LNCaP clone FGC (cell line): ENCODE results near the gene ATG9A.

Experiments
- DNase-seq: peaks from one replicate; pipeline ENCODE4 v3.0.0-alpha.2; 2011; ENCODE audit warnings: low read depth
- H3K4me3 ChIP-seq: 2 replicates; pipeline ENCODE4 v1.5.1; 2011; ENCODE audit warnings: mild to moderate bottlenecking, low read depth, low read length, control low read depth
- TF ChIP-seq, protein P1 (sequence below): IDR thresholded peaks from 2 replicates; pipeline ENCODE4 v1.5.1; 2012; ENCODE audit warnings: mild to moderate bottlenecking; ENCODE audit not compliant: control insufficient read depth, insufficient read depth; ENCODE audit errors: extremely low read depth

ATG9A gene, protein sequence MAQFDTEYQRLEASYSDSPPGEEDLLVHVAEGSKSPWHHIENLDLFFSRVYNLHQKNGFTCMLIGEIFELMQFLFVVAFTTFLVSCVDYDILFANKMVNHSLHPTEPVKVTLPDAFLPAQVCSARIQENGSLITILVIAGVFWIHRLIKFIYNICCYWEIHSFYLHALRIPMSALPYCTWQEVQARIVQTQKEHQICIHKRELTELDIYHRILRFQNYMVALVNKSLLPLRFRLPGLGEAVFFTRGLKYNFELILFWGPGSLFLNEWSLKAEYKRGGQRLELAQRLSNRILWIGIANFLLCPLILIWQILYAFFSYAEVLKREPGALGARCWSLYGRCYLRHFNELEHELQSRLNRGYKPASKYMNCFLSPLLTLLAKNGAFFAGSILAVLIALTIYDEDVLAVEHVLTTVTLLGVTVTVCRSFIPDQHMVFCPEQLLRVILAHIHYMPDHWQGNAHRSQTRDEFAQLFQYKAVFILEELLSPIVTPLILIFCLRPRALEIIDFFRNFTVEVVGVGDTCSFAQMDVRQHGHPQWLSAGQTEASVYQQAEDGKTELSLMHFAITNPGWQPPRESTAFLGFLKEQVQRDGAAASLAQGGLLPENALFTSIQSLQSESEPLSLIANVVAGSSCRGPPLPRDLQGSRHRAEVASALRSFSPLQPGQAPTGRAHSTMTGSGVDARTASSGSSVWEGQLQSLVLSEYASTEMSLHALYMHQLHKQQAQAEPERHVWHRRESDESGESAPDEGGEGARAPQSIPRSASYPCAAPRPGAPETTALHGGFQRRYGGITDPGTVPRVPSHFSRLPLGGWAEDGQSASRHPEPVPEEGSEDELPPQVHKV

GRCh38 chr2:219229305-219230058, at the start of gene ATG9A, which contains the start of gene ANKZF1:
TSS of gene ATG9A (minus strand) at chr2:219229636. CDS start at chr2:219228024, 1,612 bp downstream.
TSS of gene ANKZF1 (plus strand) at chr2:219229806. CDS start at chr2:219230258, 452 bp downstream.
- TF ChIP-seq, protein P1, sequence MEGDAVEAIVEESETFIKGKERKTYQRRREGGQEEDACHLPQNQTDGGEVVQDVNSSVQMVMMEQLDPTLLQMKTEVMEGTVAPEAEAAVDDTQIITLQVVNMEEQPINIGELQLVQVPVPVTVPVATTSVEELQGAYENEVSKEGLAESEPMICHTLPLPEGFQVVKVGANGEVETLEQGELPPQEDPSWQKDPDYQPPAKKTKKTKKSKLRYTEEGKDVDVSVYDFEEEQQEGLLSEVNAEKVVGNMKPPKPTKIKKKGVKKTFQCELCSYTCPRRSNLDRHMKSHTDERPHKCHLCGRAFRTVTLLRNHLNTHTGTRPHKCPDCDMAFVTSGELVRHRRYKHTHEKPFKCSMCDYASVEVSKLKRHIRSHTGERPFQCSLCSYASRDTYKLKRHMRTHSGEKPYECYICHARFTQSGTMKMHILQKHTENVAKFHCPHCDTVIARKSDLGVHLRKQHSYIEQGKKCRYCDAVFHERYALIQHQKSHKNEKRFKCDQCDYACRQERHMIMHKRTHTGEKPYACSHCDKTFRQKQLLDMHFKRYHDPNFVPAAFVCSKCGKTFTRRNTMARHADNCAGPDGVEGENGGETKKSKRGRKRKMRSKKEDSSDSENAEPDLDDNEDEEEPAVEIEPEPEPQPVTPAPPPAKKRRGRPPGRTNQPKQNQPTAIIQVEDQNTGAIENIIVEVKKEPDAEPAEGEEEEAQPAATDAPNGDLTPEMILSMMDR: no peak
- DNase-seq: peak; percentile 96
- peak within 1 kb of the TSS; percentile 77 for H3K4me3 ChIP-seq

DNA sequence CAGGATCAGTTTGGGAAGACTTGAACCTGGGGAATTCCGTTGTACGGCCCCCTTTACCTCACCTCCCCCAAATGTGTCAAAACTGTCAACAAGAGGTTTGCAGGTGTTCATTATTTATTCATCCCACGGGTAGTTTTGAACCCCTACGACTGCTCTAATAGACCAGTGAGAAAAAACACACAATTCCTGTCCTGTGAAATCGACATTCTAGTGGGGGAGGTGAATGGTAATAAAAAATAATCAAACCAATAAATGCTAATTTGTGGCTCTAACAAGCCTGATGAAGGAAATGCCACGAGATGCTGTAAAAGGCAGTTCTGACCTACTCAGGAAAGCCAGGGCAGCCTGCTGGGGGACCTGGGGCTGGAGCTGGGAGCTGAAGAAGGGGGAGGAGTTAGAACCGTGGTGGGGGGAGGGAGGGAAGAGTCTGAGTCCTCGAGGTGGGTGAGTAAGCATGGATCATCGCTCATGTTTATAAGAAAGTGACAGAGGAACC, 49.3 kb upstream of the ATG9A start:
- TF ChIP-seq, protein P1: no peak

DNA sequence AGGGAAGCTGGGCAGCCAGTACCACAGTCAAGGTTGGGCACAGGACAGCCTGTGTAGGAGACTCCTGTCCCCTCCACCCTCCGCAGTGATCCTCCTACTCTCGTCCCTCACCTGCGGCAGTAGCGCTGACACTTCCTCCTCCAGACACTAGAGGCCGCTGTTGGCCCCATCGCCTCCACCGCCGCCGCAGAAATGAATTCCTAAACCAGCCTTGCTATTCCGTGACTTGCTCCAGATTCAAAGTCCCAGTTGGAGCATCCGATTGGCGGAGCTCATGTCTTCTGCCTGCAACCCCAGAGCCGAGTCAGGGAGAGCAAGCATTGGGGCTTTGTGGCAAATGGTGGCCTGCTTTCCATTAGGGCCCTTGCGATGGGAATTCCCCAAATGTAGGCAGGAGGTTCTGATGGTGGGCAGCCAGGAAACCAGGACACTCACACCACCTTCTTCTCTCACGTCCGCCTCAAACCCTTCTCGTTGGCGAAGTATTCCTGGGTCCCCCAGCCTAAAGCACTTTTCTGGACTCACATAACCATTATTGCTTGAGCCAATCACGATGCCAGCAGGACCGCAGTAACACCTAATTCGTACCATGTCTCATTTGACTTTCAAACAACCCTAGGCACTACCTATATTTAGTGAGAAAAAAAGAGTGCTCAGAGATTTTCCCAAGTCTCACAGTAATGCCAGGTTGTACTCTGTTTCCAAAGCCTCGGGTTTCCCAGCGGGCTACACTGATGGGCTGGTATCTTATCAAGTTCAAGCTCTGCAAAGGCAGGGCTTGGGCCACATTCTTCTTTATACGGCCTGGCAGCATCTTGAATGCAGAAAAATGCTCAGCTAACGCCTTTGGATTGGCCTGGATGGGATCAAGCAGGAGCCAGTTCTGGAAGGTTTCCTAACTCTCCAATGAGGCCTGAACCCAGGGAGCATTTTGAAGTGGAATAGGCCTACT, 48.5 kb upstream of the ATG9A start:
- TF ChIP-seq, protein P1: peak; percentile 93
- peak; percentile 23 for DNase-seq
- H3K4me3 ChIP-seq: no peak overlapping the region

More for the DNA sequence above, 49.3 kb upstream of the ATG9A start:
- DNase-seq: no peak
- H3K4me3 ChIP-seq: peak overlapping the region; percentile 80

DNA sequence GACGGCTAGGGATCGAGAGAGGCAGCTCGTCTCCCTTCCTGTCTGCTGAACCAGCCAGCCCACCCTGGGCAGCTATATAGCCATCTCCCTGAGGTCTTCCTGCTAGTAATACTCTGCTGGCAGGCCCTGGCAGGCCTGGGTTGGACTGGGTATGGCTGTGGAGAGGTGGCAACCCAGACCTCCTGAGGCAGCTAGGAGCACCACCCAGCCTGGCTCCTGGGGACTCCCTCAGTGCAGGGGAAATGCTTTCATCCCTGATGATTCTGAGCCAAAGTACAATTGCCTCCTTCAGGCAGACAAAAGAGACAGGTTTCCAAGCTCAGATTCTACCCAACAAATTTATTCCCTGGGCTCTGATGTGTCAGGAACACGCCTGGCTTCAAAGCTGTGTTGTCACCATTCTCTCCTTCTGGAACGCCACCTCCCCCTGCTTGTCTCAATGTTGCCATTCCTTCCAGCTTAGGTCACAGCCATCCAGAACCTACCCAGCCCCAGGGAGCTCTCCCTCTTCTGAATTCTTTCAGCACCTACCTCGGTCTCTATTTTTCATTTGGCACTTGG, 45.0 kb upstream of the ATG9A start:
- TF ChIP-seq, protein P1: no peak
- H3K4me3 ChIP-seq: no peak overlapping the region
- DNase-seq: no peak

GRCh38 chr2:219273937-219274336, 44.5 kb upstream of the ATG9A start:
- TF ChIP-seq, protein P1: no peak
- DNase-seq: no peak
- H3K4me3 ChIP-seq: no peak overlapping the region

GRCh38 chr2:219272995-219273394, 43.6 kb upstream of the ATG9A start:
- TF ChIP-seq, protein P1: no peak
- DNase-seq: no peak
- H3K4me3 ChIP-seq: no peak overlapping the region
